Stimulated activated naive CD8-positive, alpha-beta T cell treated with anti-CD3 and anti-CD28 coated beads, Interleukin-15, Interleukin-2, amounts not matched to agents 100 ng/mL and 50 ng/mL, for 24 hours (primary cell): ENCODE data around the gene YY1.
"Not testable (repeated sequence)": the region's sequence is repeated elsewhere in the genome, so short reads cannot be mapped to it uniquely, and the experiment has no call there.

Source experiments
- H3K27ac Mint-ChIP-seq: one replicate; pipeline ENCODE4 v1.8.0; 2021; ENCODE audit warnings: mild to moderate bottlenecking, mixed read lengths
- H3K27me3 Mint-ChIP-seq: one replicate; pipeline ENCODE4 v1.8.0; 2021; ENCODE audit warnings: mixed read lengths
- H3K36me3 Mint-ChIP-seq: one replicate; pipeline ENCODE4 v1.8.0; 2021; ENCODE audit warnings: low read depth, mixed read lengths
- H3K4me1 Mint-ChIP-seq: one replicate; pipeline ENCODE4 v1.8.0; 2021; ENCODE audit warnings: low read depth, mixed read lengths
- H3K4me3 Mint-ChIP-seq: one replicate; pipeline ENCODE4 v1.8.0; 2021; ENCODE audit warnings: mild to moderate bottlenecking, mixed read lengths
- H3K9me3 Mint-ChIP-seq: one replicate; pipeline ENCODE4 v1.8.0; 2021; ENCODE audit warnings: mixed read lengths

YY1 gene

DNA sequence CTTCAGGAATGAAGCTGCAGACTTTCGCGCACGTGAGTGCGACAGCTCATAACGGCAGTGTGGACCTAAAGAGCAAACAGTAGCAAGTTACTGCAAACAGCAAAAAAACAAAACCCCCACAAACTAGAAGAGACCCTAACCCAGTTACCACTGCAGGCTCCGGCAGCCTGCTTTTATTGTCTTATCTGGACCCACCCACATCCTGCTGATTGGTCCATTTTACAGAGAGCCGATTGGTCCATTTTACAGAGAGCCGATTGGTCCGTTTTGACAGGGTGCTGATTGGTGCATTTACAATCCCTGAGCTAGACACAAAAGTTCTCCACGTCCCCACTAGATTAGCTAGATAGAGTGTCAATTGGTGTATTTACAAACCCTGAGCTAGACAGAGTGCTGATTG, 31.4 kb upstream of the YY1 start:
- H3K4me3 Mint-ChIP-seq, H3K9me3 Mint-ChIP-seq, H3K4me1 Mint-ChIP-seq, H3K36me3 Mint-ChIP-seq, H3K27ac Mint-ChIP-seq, H3K27me3 Mint-ChIP-seq: not testable (repeated sequence)

DNA sequence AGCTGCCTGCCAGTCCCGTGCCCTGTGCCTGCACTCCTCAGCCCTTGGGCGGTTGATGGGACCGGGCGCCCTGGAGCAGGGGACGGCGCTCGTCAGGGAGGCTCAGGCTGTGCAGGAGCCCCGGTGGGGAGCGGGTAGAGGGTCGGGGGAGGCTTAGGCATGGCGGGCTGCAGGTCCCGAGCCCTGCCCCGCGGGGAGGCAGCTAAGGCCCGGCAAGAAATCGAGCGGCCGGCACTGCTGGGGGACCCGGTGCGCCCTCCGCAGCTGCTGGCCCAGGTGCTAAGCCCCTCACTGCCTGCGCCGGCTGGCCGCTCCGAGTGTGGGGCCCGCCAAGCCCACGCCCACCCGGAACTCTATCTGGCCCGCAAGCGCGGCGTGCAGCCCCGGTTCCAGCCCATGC, 30.8 kb upstream of the YY1 start:
- H3K4me1 Mint-ChIP-seq: peaks cover 12% of the 10 kb centered on the region
- H3K4me3 Mint-ChIP-seq, H3K27ac Mint-ChIP-seq, H3K9me3 Mint-ChIP-seq, H3K27me3 Mint-ChIP-seq, H3K36me3 Mint-ChIP-seq: not testable (repeated sequence)

GRCh38 chr14:100211366-100211765, 27.6 kb upstream of the YY1 start:
- Mint-ChIP-seq H3K27me3 (no peaks in the 10 kb centered on the region), H3K9me3 (no peaks in the 10 kb centered on the region), H3K27ac (no peak overlapping the region), H3K36me3 (no peaks in the 10 kb centered on the region), H3K4me1 (peaks cover 26% of the 10 kb centered on the region), H3K4me3 (no peak overlapping the region)

- no peak overlapping the region for H3K27ac Mint-ChIP-seq
Observed at GRCh38 chr14:100211893-100212292, 27.1 kb upstream of the YY1 start.

DNA sequence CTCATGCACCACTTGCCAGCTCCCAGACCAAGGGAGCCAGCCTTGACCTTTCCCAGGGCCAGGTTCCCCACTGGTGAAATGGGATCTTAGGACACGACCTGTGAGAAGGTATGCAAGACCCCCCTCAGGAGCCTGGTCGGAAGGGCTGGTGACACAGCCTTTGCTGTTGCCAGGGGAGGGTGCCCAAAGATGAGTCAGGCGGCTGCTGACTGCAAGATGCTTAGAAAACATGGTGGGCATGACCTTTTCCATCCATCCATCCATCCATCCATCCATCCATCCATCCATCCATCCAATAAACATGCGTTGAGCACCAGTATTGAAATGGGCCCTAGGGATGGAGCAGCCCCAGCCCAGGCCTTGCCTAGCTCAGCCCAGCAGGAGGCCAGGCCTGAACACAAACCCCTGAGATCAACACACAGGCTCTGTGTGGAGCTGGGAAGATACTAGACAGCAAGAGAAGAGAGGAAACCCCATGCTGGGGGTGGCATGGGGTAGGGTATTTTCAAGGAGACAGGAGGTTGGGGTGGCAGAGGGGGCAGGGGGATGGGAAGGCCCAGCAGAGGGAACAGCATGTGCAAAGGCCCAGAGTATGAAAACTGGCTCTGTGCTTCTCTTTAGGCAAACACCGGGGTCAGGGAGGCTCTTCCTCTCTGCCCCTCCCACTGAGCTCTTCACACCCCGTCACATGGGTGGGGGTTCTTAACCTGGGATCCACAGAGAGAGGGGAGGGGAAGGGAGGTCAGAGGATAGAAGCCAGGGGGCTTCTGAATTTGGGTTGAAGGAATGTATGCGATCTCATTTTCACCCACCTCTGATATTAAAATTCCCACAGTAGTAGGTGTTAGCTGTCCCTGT, 26.2 kb upstream of the YY1 start:
- Mint-ChIP-seq H3K9me3 (no peaks in the 10 kb centered on the region), H3K4me3 (peak overlapping the region; percentile 87), H3K36me3 (no peaks in the 10 kb centered on the region), H3K27ac (peak overlapping the region; percentile 76), H3K27me3 (no peaks in the 10 kb centered on the region), H3K4me1 (peaks cover 26% of the 10 kb centered on the region)

More at GRCh38 chr14:100211893-100212292, 27.1 kb upstream of the YY1 start:
- no peaks in the 10 kb centered on the region for H3K27me3 Mint-ChIP-seq
- no peak overlapping the region for H3K4me3 Mint-ChIP-seq
- H3K4me1 Mint-ChIP-seq: peaks cover 26% of the 10 kb centered on the region
- no peaks in the 10 kb centered on the region for H3K9me3 Mint-ChIP-seq
- no peaks in the 10 kb centered on the region for H3K36me3 Mint-ChIP-seq

GRCh38 chr14:100213587-100213955, 25.4 kb upstream of the YY1 start:
- Mint-ChIP-seq H3K4me1 (peaks cover 26% of the 10 kb centered on the region), H3K9me3 (no peaks in the 10 kb centered on the region), H3K4me3 (peak overlapping the region; percentile 87), H3K27me3 (no peaks in the 10 kb centered on the region), H3K27ac (peak overlapping the region; percentile 93), H3K36me3 (no peaks in the 10 kb centered on the region)

- no peaks in the 10 kb centered on the region for H3K27me3 Mint-ChIP-seq
- peak overlapping the region; percentile 93 for H3K27ac Mint-ChIP-seq
- H3K4me3 Mint-ChIP-seq: peak overlapping the region; percentile 87
- no peaks in the 10 kb centered on the region for H3K36me3 Mint-ChIP-seq
- H3K9me3 Mint-ChIP-seq: no peaks in the 10 kb centered on the region
- peaks cover 26% of the 10 kb centered on the region for H3K4me1 Mint-ChIP-seq
Observed at GRCh38 chr14:100213956-100214769, 24.8 kb upstream of the YY1 start.

GRCh38 chr14:100214770-100215083, 24.2 kb upstream of the YY1 start:
- H3K27ac Mint-ChIP-seq: peak overlapping the region; percentile 87
- no peaks in the 10 kb centered on the region for H3K36me3 Mint-ChIP-seq
- H3K4me3 Mint-ChIP-seq: peak overlapping the region; percentile 77
- no peaks in the 10 kb centered on the region for H3K27me3 Mint-ChIP-seq
- H3K9me3 Mint-ChIP-seq: no peaks in the 10 kb centered on the region
- H3K4me1 Mint-ChIP-seq: peaks cover 30% of the 10 kb centered on the region

GRCh38 chr14:100215330-100215885, 23.5 kb upstream of the YY1 start:
- no peaks in the 10 kb centered on the region for H3K27me3 Mint-ChIP-seq
- H3K36me3 Mint-ChIP-seq: no peaks in the 10 kb centered on the region
- peaks cover 30% of the 10 kb centered on the region for H3K4me1 Mint-ChIP-seq
- H3K9me3 Mint-ChIP-seq: no peaks in the 10 kb centered on the region
- H3K4me3 Mint-ChIP-seq: peak overlapping the region; percentile 77
- H3K27ac Mint-ChIP-seq: no peak overlapping the region

- no peaks in the 10 kb centered on the region for H3K9me3 Mint-ChIP-seq
- H3K4me3 Mint-ChIP-seq: no peak overlapping the region
- no peaks in the 10 kb centered on the region for H3K36me3 Mint-ChIP-seq
- H3K27me3 Mint-ChIP-seq: no peaks in the 10 kb centered on the region
- H3K4me1 Mint-ChIP-seq: peaks cover 14% of the 10 kb centered on the region
- no peak overlapping the region for H3K27ac Mint-ChIP-seq
Observed at GRCh38 chr14:100219126-100219785, 19.7 kb upstream of the YY1 start.

GRCh38 chr14:100221533-100222223, 17.3 kb upstream of the YY1 start:
- H3K27ac Mint-ChIP-seq: no peak overlapping the region
- no peaks in the 10 kb centered on the region for H3K9me3 Mint-ChIP-seq
- H3K4me3 Mint-ChIP-seq: no peak overlapping the region
- H3K4me1 Mint-ChIP-seq: peaks cover 4% of the 10 kb centered on the region
- no peaks in the 10 kb centered on the region for H3K36me3 Mint-ChIP-seq
- no peaks in the 10 kb centered on the region for H3K27me3 Mint-ChIP-seq

DNA sequence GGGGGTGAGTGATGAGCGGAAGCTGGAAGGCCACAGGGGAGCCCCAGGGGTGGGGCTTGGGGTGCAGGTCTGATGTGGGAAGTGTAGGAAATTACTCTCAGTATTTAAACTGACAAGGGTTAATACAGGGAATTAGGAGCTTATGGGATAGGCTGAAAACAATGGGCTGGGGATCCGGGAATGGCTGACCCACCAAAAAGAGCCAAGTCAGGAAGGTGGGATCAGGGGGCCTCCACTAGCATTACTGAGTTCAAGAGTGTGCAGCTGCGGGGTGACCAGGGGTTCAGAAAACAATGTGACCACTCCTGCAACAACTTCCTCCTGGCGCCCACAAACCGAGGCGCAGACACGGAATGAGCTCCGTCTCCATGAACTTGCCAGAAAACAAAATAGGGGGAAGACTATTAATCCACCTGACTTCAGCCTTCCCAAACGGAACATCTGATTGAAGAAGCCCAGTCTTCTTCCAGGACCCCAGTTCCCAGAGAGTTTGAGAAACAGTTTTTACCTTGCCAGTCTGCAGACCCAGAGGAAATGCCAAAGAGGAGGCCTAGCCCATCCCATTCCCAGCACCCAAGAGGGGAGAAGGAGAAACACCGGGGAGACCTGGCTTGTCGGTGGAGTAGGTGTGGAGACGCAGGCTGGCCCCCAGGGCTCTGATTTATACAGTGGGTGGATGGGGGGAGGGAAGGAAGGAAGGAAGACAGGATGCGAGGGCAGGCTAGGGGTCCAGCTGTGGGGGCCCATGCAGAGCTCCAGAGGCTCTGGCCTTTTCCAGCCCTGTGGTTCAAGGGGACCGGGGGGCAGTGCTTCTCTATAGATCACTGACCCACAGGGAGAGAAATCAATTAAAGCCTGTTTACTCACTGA, 16.5 kb upstream of the YY1 start:
- H3K27ac Mint-ChIP-seq: no peak overlapping the region
- peaks cover 4% of the 10 kb centered on the region for H3K4me1 Mint-ChIP-seq
- H3K9me3 Mint-ChIP-seq: no peaks in the 10 kb centered on the region
- no peak overlapping the region for H3K4me3 Mint-ChIP-seq
- H3K36me3 Mint-ChIP-seq: no peaks in the 10 kb centered on the region
- H3K27me3 Mint-ChIP-seq: no peaks in the 10 kb centered on the region

DNA sequence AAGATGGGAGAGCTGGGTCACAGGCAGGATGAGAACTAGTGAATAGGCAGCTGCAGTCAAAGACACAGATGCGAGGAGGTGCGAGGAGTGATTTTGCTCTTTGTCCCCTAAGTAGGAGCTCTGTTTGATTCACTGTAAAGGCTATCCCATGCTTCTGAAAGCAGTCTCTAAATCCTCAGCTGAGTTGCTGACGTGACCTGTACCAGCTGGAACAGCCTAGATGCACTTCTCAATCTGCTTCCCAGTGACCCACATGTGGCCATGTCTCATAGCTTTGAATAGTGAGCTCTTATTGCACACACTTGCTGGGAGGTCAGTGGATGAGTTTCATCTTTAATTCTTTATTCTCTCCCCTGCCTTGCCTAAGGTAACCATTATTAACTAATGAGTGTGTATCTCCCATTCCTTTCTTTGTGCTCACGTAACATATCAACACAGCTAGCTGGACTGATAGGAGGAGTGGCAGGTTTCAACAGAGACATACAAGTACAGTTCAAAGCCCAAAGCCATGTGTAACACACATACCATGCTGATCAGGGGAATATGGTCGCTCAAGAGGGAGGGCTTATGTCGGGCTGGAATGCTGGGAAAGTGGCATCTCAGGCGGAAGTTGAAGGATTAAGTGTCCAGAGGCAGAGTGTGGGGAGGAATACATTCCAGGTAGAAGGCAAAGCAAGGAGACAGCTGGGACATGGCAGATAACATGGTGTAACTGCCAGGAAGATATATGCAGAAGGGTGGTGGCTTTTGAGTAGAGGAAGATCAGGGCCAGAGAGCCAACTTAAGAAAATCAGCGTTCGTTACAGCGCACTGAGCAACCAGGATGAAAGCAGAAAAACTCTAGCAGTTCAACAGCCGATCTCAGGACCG, 15.4 kb upstream of the YY1 start:
- H3K4me1 Mint-ChIP-seq: peaks cover 4% of the 10 kb centered on the region

More for the DNA sequence above, 15.4 kb upstream of the YY1 start:
- no peaks in the 10 kb centered on the region for H3K9me3 Mint-ChIP-seq
- no peaks in the 10 kb centered on the region for H3K27me3 Mint-ChIP-seq
- peak overlapping the region; percentile 67 for H3K4me3 Mint-ChIP-seq
- H3K27ac Mint-ChIP-seq: no peak overlapping the region
- H3K36me3 Mint-ChIP-seq: no peaks in the 10 kb centered on the region
